ENCODE results near the gene FAM20C. TPM values are rescaled to one million over a fixed set of nuclear protein-coding genes. Genes with fewer than 3 reads are reported as not detected.

Gene FAM20C
- total RNA-seq, 3 donors from 2014 or later (not counting 1 experiment from before 2014, with no cell fraction given), result 1.2 to 8.6 (median 3.9) TPM

GRCh38 chr7:259191-259505 lies 66.8 kb downstream of the FAM20C start:
- H3K4me1 ChIP-seq (ENCODE audit: control insufficient read depth, insufficient read depth, low read length), result no peaks in the 10 kb centered on the region
- DNase-seq, result no peak
- 91% methylated on average over 15 of the region's 15 CpGs for WGBS (ENCODE audit: insufficient coverage)
- no peaks in the 10 kb centered on the region for H3K36me3 ChIP-seq (ENCODE audit: control insufficient read depth, insufficient read depth, low read length)
- Mint-ChIP-seq H3K4me3 (no peak overlapping the region), H3K27me3 (ENCODE audit: low read depth in 2 of 2) (peaks cover 0 to 3% of the 10 kb centered on the region in 2 donors), H3K27ac (no peak overlapping the region), H3K36me3 (no peaks in the 10 kb centered on the region), H3K9me3 (peaks cover 0 to 4% of the 10 kb centered on the region in 2 donors), H3K4me1 (peaks cover 0 to 17% of the 10 kb centered on the region in 2 donors)
- no peak for TF ChIP-seq CTCF (IDR thresholded peaks at IDR 0.05)
- H3K27me3 ChIP-seq (ENCODE audit: control insufficient read depth, insufficient read depth, low read length), result no peaks in the 10 kb centered on the region
- H3K27ac ChIP-seq (ENCODE audit: low read length), result no peak overlapping the region
- peaks cover 9% of the 10 kb centered on the region for H3K9me3 ChIP-seq (ENCODE audit: control insufficient read depth, insufficient read depth, low read length)
- intact Hi-C loops (cut with micrococcal nuclease), result no loop called here
- no peak overlapping the region for H3K4me3 ChIP-seq (ENCODE audit: low read length)
- no peak for ATAC-seq

GRCh38 chr7:259751-260405 lies 67.5 kb downstream of the FAM20C start:
- H3K27ac Mint-ChIP-seq, result no peak overlapping the region
- H3K27me3 Mint-ChIP-seq (ENCODE audit: low read depth in 2 of 2), result peaks cover 0 to 3% of the 10 kb centered on the region in 2 donors
- WGBS (ENCODE audit: insufficient coverage), result 96% methylated on average over 38 of the region's 44 CpGs
- TF ChIP-seq CTCF (IDR thresholded peaks at IDR 0.05), result no peak
- H3K36me3 ChIP-seq (ENCODE audit: control insufficient read depth, insufficient read depth, low read length), result no peaks in the 10 kb centered on the region
- no peak overlapping the region for H3K27ac ChIP-seq (ENCODE audit: low read length)
- no peak overlapping the region for H3K4me3 Mint-ChIP-seq
- H3K36me3 Mint-ChIP-seq, result no peaks in the 10 kb centered on the region
- H3K27me3 ChIP-seq (ENCODE audit: control insufficient read depth, insufficient read depth, low read length), result no peaks in the 10 kb centered on the region
- no peaks in the 10 kb centered on the region for H3K4me1 ChIP-seq (ENCODE audit: control insufficient read depth, insufficient read depth, low read length)
- peaks cover 0 to 22% of the 10 kb centered on the region in 2 donors for H3K4me1 Mint-ChIP-seq
- peaks cover 9% of the 10 kb centered on the region for H3K9me3 ChIP-seq (ENCODE audit: control insufficient read depth, insufficient read depth, low read length)
- ATAC-seq (no peak), DNase-seq (no peak)
- H3K9me3 Mint-ChIP-seq, result peaks cover 0 to 6% of the 10 kb centered on the region in 2 donors
- intact Hi-C loops (cut with micrococcal nuclease), result no loop called here
- H3K4me3 ChIP-seq (ENCODE audit: low read length), result no peak overlapping the region

- Mint-ChIP-seq H3K27ac (no peak overlapping the region), H3K36me3 (no peaks in the 10 kb centered on the region), H3K4me3 (no peak overlapping the region), H3K27me3 (ENCODE audit: low read depth in 2 of 2) (peaks cover 0 to 3% of the 10 kb centered on the region in 2 donors), H3K4me1 (peaks cover 0 to 22% of the 10 kb centered on the region in 2 donors), H3K9me3 (peaks cover 0 to 6% of the 10 kb centered on the region in 2 donors)
- DNase-seq (no peak), ATAC-seq (no peak)
- 95% methylated on average over 35 of the region's 35 CpGs for WGBS (ENCODE audit: insufficient coverage)
- Histone ChIP-seq H3K27me3 (ENCODE audit: control insufficient read depth, insufficient read depth, low read length) (no peaks in the 10 kb centered on the region), H3K9me3 (ENCODE audit: control insufficient read depth, insufficient read depth, low read length) (peaks cover 9% of the 10 kb centered on the region), H3K36me3 (ENCODE audit: control insufficient read depth, insufficient read depth, low read length) (no peaks in the 10 kb centered on the region), H3K27ac (ENCODE audit: low read length) (no peak overlapping the region), H3K4me1 (ENCODE audit: control insufficient read depth, insufficient read depth, low read length) (no peaks in the 10 kb centered on the region), H3K4me3 (ENCODE audit: low read length) (no peak overlapping the region)
- no peak for TF ChIP-seq CTCF (IDR thresholded peaks at IDR 0.05)
- intact Hi-C loops (cut with micrococcal nuclease), result no loop called here
Measured at GRCh38 chr7:260441-261281, 68.3 kb downstream of the FAM20C start.

Measured in natural killer cell (primary cell).